Endothelial cell of umbilical vein (primary cell): ENCODE results near the gene SLC5A11. TPM values are rescaled to one million over a fixed set of nuclear protein-coding genes. Genes with fewer than 3 reads are reported as not detected.
"Not testable (repeated sequence)": the region's sequence is repeated elsewhere in the genome, so short reads cannot be mapped to it uniquely, and the experiment has no call there.

ENCODE experiments used
- BruUV-seq: library from RNA; stranded (reverse); fragments of 400-500 nt; replicated peaks from 2 replicates; lab custom pipeline; 2021; lab: Mats Ljungman, UMichigan
- CTCF ChIA-PET: fragments of 300-600, 350-600 bp; sonication (Branson Sonifier 250); formaldehyde crosslinking; loops from one replicate; lab custom pipeline; 2021; ENCODE audit warnings: antibody characterized with exemption, inconsistent platforms; lab: Charles Lee
- POLR2A ChIA-PET: fragments of 300-600, 350-600 bp; sonication (Branson Sonifier 250); formaldehyde crosslinking; loops from one replicate; lab custom pipeline; 2021; ENCODE audit warnings: antibody characterized with exemption, inconsistent platforms; lab: Charles Lee
- DNase-seq: peaks from one replicate; pipeline ENCODE4 v3.0.0-alpha.2; 2011; ENCODE audit warnings: low read depth, low spot score
- FAIRE-seq: peaks from 2 replicates; lab custom pipeline; 2011; peaks lifted over from hg19 to GRCh38; lab: Jason Lieb, UNC
- H2AFZ ChIP-seq: 2 replicates; pipeline ENCODE4 v1.6.0; 2012; ENCODE audit warnings: low read depth, low read length, control low read depth, inconsistent platforms
- H3K27ac ChIP-seq: 2 replicates; pipeline ENCODE4 v1.5.1; 2011; ENCODE audit warnings: low read depth, mild to moderate bottlenecking, control low read depth, low read length, moderate library complexity; ENCODE audit not compliant: insufficient read depth
- H3K27me3 ChIP-seq, 2 experiments: 2 replicates each; pipeline versions ENCODE4 v1.6.0 to v1.6.1; 2011; ENCODE audit warnings: low read length in 2 of 2, mixed read lengths in 1 of 2; ENCODE audit not compliant: control insufficient read depth in 2 of 2, insufficient read depth in 2 of 2
- H3K36me3 ChIP-seq, 2 experiments: 2 replicates in 1 of 2; 3 replicates in 1 of 2; pipeline ENCODE4 v1.5.1; 2011; ENCODE audit warnings: low read length in 2 of 2, mild to moderate bottlenecking in 1 of 2, moderate library complexity in 1 of 2; ENCODE audit not compliant: control insufficient read depth in 2 of 2, insufficient read depth in 2 of 2; ENCODE audit errors: extremely low read depth in 1 of 2
- H3K4me1 ChIP-seq: 3 replicates; pipeline ENCODE4 v1.5.1; 2011; ENCODE audit warnings: mild to moderate bottlenecking, low read length; ENCODE audit not compliant: control insufficient read depth, insufficient read depth; ENCODE audit errors: extremely low read depth
- H3K4me2 ChIP-seq: 2 replicates; pipeline ENCODE4 v1.6.1; 2011; ENCODE audit warnings: low read length, control low read depth, mixed read lengths; ENCODE audit not compliant: insufficient read depth
- H3K4me3 ChIP-seq, 3 experiments: fragments of 200-600 bp in 1 of 3; sonication (generic), shearing (Covaris generic) in 1 of 3; replicated peaks in 1 of 3; 2 replicates each; pipeline ENCODE4 v1.5.1; 2011 to 2016; ENCODE audit warnings: control low read depth in 3 of 3, low read length in 3 of 3, mild to moderate bottlenecking in 2 of 3, inconsistent platforms in 1 of 3, low read depth in 1 of 3, moderate library complexity in 1 of 3; ENCODE audit not compliant: insufficient read depth in 1 of 3
- H3K79me2 ChIP-seq: 2 replicates; pipeline ENCODE4 v1.6.0; 2012; ENCODE audit warnings: low read length, inconsistent platforms; ENCODE audit not compliant: control insufficient read depth, insufficient read depth
- H3K9ac ChIP-seq: replicated peaks from 2 replicates; pipeline ENCODE3; 2011; ENCODE audit warnings: low read length, control low read depth; ENCODE audit not compliant: insufficient read depth; ENCODE audit errors: extremely low read depth
- H3K9me1 ChIP-seq: replicated peaks from 3 replicates; pipeline ENCODE4 v1.6.0; 2011; ENCODE audit warnings: mild to moderate bottlenecking, low read length; ENCODE audit not compliant: control insufficient read depth, insufficient read depth; ENCODE audit errors: extremely low read depth
- H3K9me3 ChIP-seq: replicated peaks from 2 replicates; pipeline ENCODE4 v1.5.1; 2012; ENCODE audit warnings: low read length, inconsistent platforms; ENCODE audit not compliant: control insufficient read depth, insufficient read depth
- H4K20me1 ChIP-seq: replicated peaks from 2 replicates; pipeline ENCODE3; 2011; ENCODE audit warnings: mild to moderate bottlenecking, low read length; ENCODE audit not compliant: control insufficient read depth, insufficient read depth; ENCODE audit errors: extremely low read depth
- EZH2 ChIP-seq: IDR thresholded peaks from 2 replicates; pipeline ENCODE4 v1.6.1; 2012; ENCODE audit warnings: borderline replicate concordance, low read depth, mild to moderate bottlenecking, moderate library complexity, low read length, inconsistent platforms; ENCODE audit not compliant: severe bottlenecking
- FOS ChIP-seq: IDR thresholded peaks from 2 replicates; pipeline ENCODE4 v1.6.1; 2011; ENCODE audit warnings: mild to moderate bottlenecking, low read length, moderate library complexity, borderline replicate concordance; ENCODE audit not compliant: insufficient read depth
- GATA2 ChIP-seq: IDR thresholded peaks from 2 replicates; pipeline ENCODE4 v1.7.0; 2011; ENCODE audit warnings: low read depth, mild to moderate bottlenecking, moderate library complexity, mixed read lengths, low read length; ENCODE audit not compliant: insufficient read length, insufficient read depth
- JUN ChIP-seq: IDR thresholded peaks from 2 replicates; pipeline ENCODE4 v1.6.1; 2011; ENCODE audit warnings: borderline replicate concordance, low read depth; ENCODE audit not compliant: insufficient read length, insufficient read depth
- MYC ChIP-seq: IDR thresholded peaks from one replicate; pipeline ENCODE4 v1.6.1; 2011; ENCODE audit warnings: mild to moderate bottlenecking, low read depth, low read length
- POLR2A ChIP-seq: IDR thresholded peaks from 2 replicates; pipeline ENCODE4 v1.6.1; 2012; ENCODE audit warnings: low read depth, mild to moderate bottlenecking, control low read depth, low read length
- POLR2AphosphoS5 ChIP-seq: IDR thresholded peaks from 2 replicates; pipeline ENCODE4 v1.6.1; 2012; ENCODE audit warnings: low read depth, mild to moderate bottlenecking, control low read depth, low read length, moderate library complexity; ENCODE audit not compliant: insufficient read depth
- dilution Hi-C: fragments of 300-500 bp; cut with MboI; formaldehyde crosslinking; loops from one replicate; pipeline ENCODE4 v1.15.0; 2019; ENCODE audit warnings: low sequenced_read_pairs; ENCODE audit not compliant: extremely low pct_ligation_motif_present
- intact Hi-C: fragments of 100-400 bp; cut with micrococcal nuclease; formaldehyde crosslinking; loops from one replicate; pipeline ENCODE4 v1.10.0; 2022
- polyA plus RNA-seq, 4 experiments: library from polyadenylated mRNA; depleted of rRNA in 3 of 4; stranded (reverse) in 3 of 4; unstranded in 1 of 4; fragments of >200 nt; gene quantifications; 2 replicates each; pipeline versions ENCODE4 v1.2.1 to v1.2.3, GENCODE V29; 2011 to 2012; ENCODE audit warnings: missing spikeins in 1 of 4
- total RNA-seq: library from RNA; stranded (reverse); gene quantifications from 2 replicates; pipeline ENCODE4 v1.2.3, GENCODE V29; 2021
- TF ChIP-seq, protein P1 (sequence below), 2 donors: IDR thresholded peaks; 1 replicate in 1 of 2; 2 replicates in 1 of 2; pipeline ENCODE4 v1.5.1; 2011; ENCODE audit warnings: low read length in 2 of 2, mild to moderate bottlenecking in 2 of 2, moderate library complexity in 2 of 2, control low read depth in 1 of 2, inconsistent platforms in 1 of 2, low read depth in 1 of 2; ENCODE audit not compliant: insufficient read depth in 1 of 2; ENCODE audit errors: extremely low read depth in 1 of 2
- TF ChIP-seq, protein P2 (sequence below): IDR thresholded peaks from 2 replicates; pipeline ENCODE4 v1.6.1; 2011; ENCODE audit not compliant: insufficient read depth, insufficient read length

The SLC5A11 gene
- total and polyA plus RNA-seq, 2 donors (not counting 3 experiments of a cell fraction or from before 2014, with no cell fraction given), result 0.12 TPM; not detected in 1

DNA sequence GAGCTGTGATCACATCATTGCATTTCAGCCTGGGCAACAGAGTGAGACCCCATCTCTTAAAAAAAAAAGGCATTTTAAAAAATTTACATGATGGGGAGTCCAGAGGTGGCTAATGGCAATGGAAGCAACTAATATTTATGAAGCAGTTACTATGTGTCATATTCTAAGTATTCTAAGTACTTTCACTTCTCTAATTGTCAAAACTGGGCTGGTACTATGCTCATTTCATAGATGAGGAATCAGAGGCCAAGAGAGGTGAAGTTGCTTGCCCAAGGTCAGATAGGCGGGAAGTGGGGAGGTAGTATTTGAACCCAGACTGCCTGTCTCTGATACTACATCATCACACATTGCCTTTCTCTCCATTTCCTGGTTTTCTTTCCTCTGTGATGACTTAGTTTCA, 50.7 kb downstream of the SLC5A11 start:
- POLR2A ChIA-PET, result no interaction called here
- DNase-seq, result no peak
- no peaks in the 10 kb centered on the region for H3K4me1 ChIP-seq
- H2AFZ ChIP-seq, result no peak overlapping the region
- H3K27me3 ChIP-seq, result no peaks in the 10 kb centered on the region
- no peaks in the 10 kb centered on the region for H3K36me3 ChIP-seq
- H3K79me2 ChIP-seq, result no peaks in the 10 kb centered on the region
- H3K4me2 ChIP-seq, result no peak overlapping the region
- dilution Hi-C loops (no loop called here), intact Hi-C loops (no loop called here)
- no peak for FAIRE-seq
- TF ChIP-seq EZH2, result no peak
- TF ChIP-seq POLR2A, result no peak
- TF ChIP-seq JUN, result no peak
- TF ChIP-seq, protein P1, sequence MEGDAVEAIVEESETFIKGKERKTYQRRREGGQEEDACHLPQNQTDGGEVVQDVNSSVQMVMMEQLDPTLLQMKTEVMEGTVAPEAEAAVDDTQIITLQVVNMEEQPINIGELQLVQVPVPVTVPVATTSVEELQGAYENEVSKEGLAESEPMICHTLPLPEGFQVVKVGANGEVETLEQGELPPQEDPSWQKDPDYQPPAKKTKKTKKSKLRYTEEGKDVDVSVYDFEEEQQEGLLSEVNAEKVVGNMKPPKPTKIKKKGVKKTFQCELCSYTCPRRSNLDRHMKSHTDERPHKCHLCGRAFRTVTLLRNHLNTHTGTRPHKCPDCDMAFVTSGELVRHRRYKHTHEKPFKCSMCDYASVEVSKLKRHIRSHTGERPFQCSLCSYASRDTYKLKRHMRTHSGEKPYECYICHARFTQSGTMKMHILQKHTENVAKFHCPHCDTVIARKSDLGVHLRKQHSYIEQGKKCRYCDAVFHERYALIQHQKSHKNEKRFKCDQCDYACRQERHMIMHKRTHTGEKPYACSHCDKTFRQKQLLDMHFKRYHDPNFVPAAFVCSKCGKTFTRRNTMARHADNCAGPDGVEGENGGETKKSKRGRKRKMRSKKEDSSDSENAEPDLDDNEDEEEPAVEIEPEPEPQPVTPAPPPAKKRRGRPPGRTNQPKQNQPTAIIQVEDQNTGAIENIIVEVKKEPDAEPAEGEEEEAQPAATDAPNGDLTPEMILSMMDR (IDR thresholded peaks at IDR 0.05; ENCODE audit: extremely low read depth in 1 of 2, insufficient read depth in 1 of 2, low read depth in 1 of 2, low read length in 2 of 2), result no peak
- no peak for TF ChIP-seq POLR2AphosphoS5
- no peak for TF ChIP-seq MYC
- no peak for TF ChIP-seq GATA2
- no peak for TF ChIP-seq FOS
- TF ChIP-seq, protein P2, sequence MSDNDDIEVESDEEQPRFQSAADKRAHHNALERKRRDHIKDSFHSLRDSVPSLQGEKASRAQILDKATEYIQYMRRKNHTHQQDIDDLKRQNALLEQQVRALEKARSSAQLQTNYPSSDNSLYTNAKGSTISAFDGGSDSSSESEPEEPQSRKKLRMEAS, result no peak
- no peak overlapping the region for H3K27ac ChIP-seq
- H4K20me1 ChIP-seq, result no peaks in the 10 kb centered on the region
- H3K9ac ChIP-seq, result no peak overlapping the region
- no peaks in the 10 kb centered on the region for H3K9me1 ChIP-seq
- H3K9me3 ChIP-seq, result no peaks in the 10 kb centered on the region
- no TSS peak for BruUV-seq
- CTCF ChIA-PET, result interaction anchor here (0.7 to 1.2 kb wide), 3 partner anchors 10 to 62 kb away, joined by 3 to 4 read pairs (median 3); no protein-coding TSS in a partner anchor
- H3K4me3 ChIP-seq, result no peak overlapping the region

DNA sequence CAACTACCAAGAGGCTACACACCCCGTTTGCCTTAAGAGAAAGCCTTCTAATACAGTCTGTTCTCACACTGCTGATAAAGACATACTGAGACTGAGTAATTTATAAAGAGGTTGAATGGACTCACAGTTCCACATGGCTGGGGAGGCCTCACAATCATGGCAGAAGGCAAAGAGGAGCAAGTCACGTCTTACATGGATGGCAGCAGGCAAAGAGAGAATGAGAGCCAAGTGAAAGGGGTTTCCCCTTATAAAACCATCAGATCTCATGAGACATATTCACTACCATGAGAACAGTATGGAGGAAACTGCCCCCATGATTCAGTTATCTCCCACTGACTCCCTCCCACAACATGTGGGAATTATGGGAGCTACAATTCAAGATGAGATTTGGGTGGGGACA, 51.8 kb downstream of the SLC5A11 start:
- POLR2A ChIA-PET, result interaction anchor here (0.7 kb wide), 1 partner anchor 154 kb away, joined by 3 read pairs; no protein-coding TSS in a partner anchor

More for the DNA sequence above, 51.8 kb downstream of the SLC5A11 start:
- dilution Hi-C loops, H3K9me1 ChIP-seq, H3K27ac ChIP-seq, H3K9ac ChIP-seq, H3K4me1 ChIP-seq, H3K36me3 ChIP-seq, H2AFZ ChIP-seq, H3K79me2 ChIP-seq, BruUV-seq, H3K9me3 ChIP-seq, H4K20me1 ChIP-seq, intact Hi-C loops, FAIRE-seq, H3K27me3 ChIP-seq, DNase-seq, H3K4me2 ChIP-seq, H3K4me3 ChIP-seq: not testable (repeated sequence)
- CTCF ChIA-PET, result interaction anchor here (0.5 to 1.2 kb wide), 3 partner anchors 9 to 63 kb away, joined by 3 to 4 read pairs (median 3); no protein-coding TSS in a partner anchor
